H9 (cell line): Measurements from ENCODE around the gene CEACAM18. TPM values are rescaled to one million over a fixed set of nuclear protein-coding genes. Genes with fewer than 3 reads are reported as not detected.

Source experiments
- DNase-seq: peaks from one replicate; pipeline ENCODE4 v3.0.0-alpha.2; 2017
- H2AFZ ChIP-seq: one replicate; pipeline ENCODE4 v1.6.1; 2013; ENCODE audit warnings: mild to moderate bottlenecking, low read length, control low read depth, moderate library complexity
- H2AK5ac ChIP-seq: 2 replicates; pipeline ENCODE4 v1.6.1; 2013; ENCODE audit warnings: low read length, control low read depth, mixed read lengths; ENCODE audit not compliant: insufficient read length
- H2BK120ac ChIP-seq: one replicate; pipeline ENCODE4 v1.6.1; 2013; ENCODE audit warnings: low read depth, mild to moderate bottlenecking, low read length, control low read depth, inconsistent platforms; ENCODE audit not compliant: poor library complexity, severe bottlenecking
- H2BK12ac ChIP-seq: 2 replicates; pipeline ENCODE4 v1.6.1; 2013; ENCODE audit warnings: low read length, control low read depth, mixed read lengths, low read depth; ENCODE audit not compliant: insufficient read length
- H2BK15ac ChIP-seq: 2 replicates; pipeline ENCODE4 v1.6.1; 2013; ENCODE audit warnings: low read depth, low read length, control low read depth
- H2BK20ac ChIP-seq: one replicate; pipeline ENCODE4 v1.6.1; 2013; ENCODE audit warnings: low read depth, mild to moderate bottlenecking, low read length, control low read depth, inconsistent platforms; ENCODE audit not compliant: poor library complexity, severe bottlenecking
- H2BK5ac ChIP-seq: 2 replicates; pipeline ENCODE4 v1.6.1; 2013; ENCODE audit warnings: low read length, control low read depth, mixed read lengths; ENCODE audit not compliant: insufficient read length
- H3K14ac ChIP-seq: 2 replicates; pipeline ENCODE4 v1.6.1; 2013; ENCODE audit warnings: low read length, control low read depth; ENCODE audit not compliant: insufficient read depth
- H3K18ac ChIP-seq: 2 replicates; pipeline ENCODE4 v1.6.1; 2013; ENCODE audit warnings: low read depth, mild to moderate bottlenecking, mixed read lengths, low read length, control low read depth; ENCODE audit not compliant: insufficient read length
- H3K23ac ChIP-seq: 2 replicates; pipeline ENCODE4 v1.6.1; 2013; ENCODE audit warnings: low read length, control low read depth, mixed read lengths, low read depth; ENCODE audit not compliant: insufficient read length
- H3K23me2 ChIP-seq: 2 replicates; pipeline ENCODE4 v1.6.1; 2013; ENCODE audit warnings: low read depth, mild to moderate bottlenecking, mixed read lengths, low read length, control low read depth; ENCODE audit not compliant: insufficient read length, poor library complexity, severe bottlenecking
- H3K27ac ChIP-seq: 2 replicates; pipeline ENCODE4 v1.5.1; 2013; ENCODE audit warnings: low read length, control low read depth, mixed read lengths, low read depth; ENCODE audit not compliant: insufficient read length
- H3K27me3 ChIP-seq: 2 replicates; pipeline ENCODE4 v1.6.1; 2013; ENCODE audit warnings: low read length, control low read depth, inconsistent platforms; ENCODE audit not compliant: insufficient read depth
- H3K4ac ChIP-seq: 2 replicates; pipeline ENCODE4 v1.6.1; 2013; ENCODE audit warnings: low read depth, mild to moderate bottlenecking, control low read depth, inconsistent platforms, low read length, moderate library complexity
- H3K4me1 ChIP-seq: 2 replicates; pipeline ENCODE4 v1.6.1; 2013; ENCODE audit warnings: low read length, control low read depth, inconsistent platforms; ENCODE audit not compliant: insufficient read depth
- H3K4me2 ChIP-seq: 2 replicates; pipeline ENCODE4 v1.6.1; 2013; ENCODE audit warnings: low read length, control low read depth, mixed read lengths; ENCODE audit not compliant: insufficient read length, insufficient read depth
- H3K56ac ChIP-seq: 2 replicates; pipeline ENCODE4 v1.6.1; 2013; ENCODE audit warnings: low read depth, mild to moderate bottlenecking, mixed read lengths, low read length, control low read depth; ENCODE audit not compliant: insufficient read length
- H3K79me1 ChIP-seq: 2 replicates; pipeline ENCODE4 v1.6.1; 2013; ENCODE audit warnings: low read depth, mild to moderate bottlenecking, moderate library complexity, low read length, control low read depth, inconsistent platforms; ENCODE audit not compliant: insufficient read depth, poor library complexity, severe bottlenecking
- H3K79me2 ChIP-seq: 2 replicates; pipeline ENCODE4 v1.6.1; 2013; ENCODE audit warnings: low read length, control low read depth, inconsistent platforms; ENCODE audit not compliant: insufficient read depth
- H3K9ac ChIP-seq: 2 replicates; pipeline ENCODE4 v1.6.1; 2013; ENCODE audit warnings: low read length, control low read depth, mixed read lengths; ENCODE audit not compliant: insufficient read length; ENCODE audit errors: extremely low read depth
- H3K9me3 ChIP-seq: one replicate; pipeline ENCODE4 v1.6.1; 2013; ENCODE audit warnings: low read depth, low read length, inconsistent platforms; ENCODE audit not compliant: control insufficient read depth
- H3T11ph ChIP-seq: one replicate; pipeline ENCODE4 v1.6.1; 2013; ENCODE audit warnings: mild to moderate bottlenecking, low read length, control low read depth, inconsistent platforms
- H4K20me1 ChIP-seq: one replicate; pipeline ENCODE4 v1.6.1; 2013; ENCODE audit not compliant: control insufficient read depth, insufficient read length, insufficient read depth
- H4K5ac ChIP-seq: 2 replicates; pipeline ENCODE4 v1.6.1; 2013; ENCODE audit warnings: low read depth, mild to moderate bottlenecking, mixed read lengths, low read length, control low read depth; ENCODE audit not compliant: insufficient read length
- H4K8ac ChIP-seq: replicated peaks from 2 replicates; pipeline ENCODE4 v1.6.1; 2013; ENCODE audit warnings: low read length, control low read depth, mixed read lengths, low read depth; ENCODE audit not compliant: insufficient read length
- H4K91ac ChIP-seq: 2 replicates; pipeline ENCODE4 v1.6.1; 2013; ENCODE audit warnings: low read depth, mild to moderate bottlenecking, moderate library complexity, mixed read lengths, low read length, control low read depth; ENCODE audit not compliant: insufficient read length
- H3K27ac Mint-ChIP-seq, 3 experiments: 2 replicates in 2 of 3; 3 replicates in 1 of 3; pipeline ENCODE4 v1.8.0; 2020 to 2021; ENCODE audit warnings: mixed read lengths in 3 of 3, mild to moderate bottlenecking in 1 of 3, moderate library complexity in 1 of 3
- H3K27me3 Mint-ChIP-seq: 2 replicates; pipeline ENCODE4 v1.8.0; 2021; ENCODE audit warnings: low read depth, mild to moderate bottlenecking, moderate library complexity, mixed read lengths
- H3K36me3 Mint-ChIP-seq, 3 experiments: 2 replicates in 2 of 3; 3 replicates in 1 of 3; pipeline ENCODE4 v1.8.0; 2020 to 2021; ENCODE audit warnings: low read depth in 3 of 3, mixed read lengths in 3 of 3; ENCODE audit not compliant: insufficient read depth in 1 of 3
- H3K4me1 Mint-ChIP-seq, 2 experiments: 2 replicates each; pipeline ENCODE4 v1.8.0; 2020; ENCODE audit warnings: mixed read lengths in 2 of 2
- H3K4me3 Mint-ChIP-seq, 2 experiments: 2 replicates in 1 of 2; 3 replicates in 1 of 2; pipeline ENCODE4 v1.8.0; 2020 to 2021; ENCODE audit warnings: mild to moderate bottlenecking in 2 of 2, mixed read lengths in 2 of 2, moderate library complexity in 1 of 2
- H3K9me3 Mint-ChIP-seq, 2 experiments: 2 replicates in 1 of 2; 3 replicates in 1 of 2; pipeline ENCODE4 v1.8.0; 2020; ENCODE audit warnings: mild to moderate bottlenecking in 2 of 2, mixed read lengths in 2 of 2, moderate library complexity in 1 of 2
- CTCF ChIP-seq: fragments of 200-600 bp; sonication (generic); conservative IDR thresholded peaks from 3 replicates; pipeline ENCODE4 v1.8.0; 2021; ENCODE audit warnings: antibody characterized with exemption, mild to moderate bottlenecking
- WGBS: extraction: QIAGEN DNeasy Blood & Tissue Kit; methylation state at CpG from one replicate; pipeline ENCODE4 v1.1.7; 2013; ENCODE audit warnings: missing lambda C conversion rate, low lambda C conversion rate, mixed read lengths; ENCODE audit not compliant: insufficient read length; ENCODE audit errors: extremely low coverage; 5-methylcytosine and 5-hydroxymethylcytosine counted together
- long read RNA-seq: library from polyadenylated mRNA; unstranded; transcript quantifications from one replicate; pipeline ENCODE4 v2.0.0, GENCODE V29; 2020
- total RNA-seq: library from RNA; stranded (reverse); gene quantifications from 2 replicates; pipeline ENCODE4 v1.2.1, GENCODE V29; 2021

The CEACAM18 gene
- not detected in 2 replicates for total RNA-seq
- long read RNA-seq: 0 reads

GRCh38 chr19:51478381-51479234, at the start of gene CEACAM18:
TSS of gene CEACAM18 (plus strand) at chr19:51478539.
- peaks cover 42% of the 10 kb centered on the region for H3K27me3 Mint-ChIP-seq
- no peak for TF ChIP-seq CTCF
- WGBS: no CpG with 5 or more reads among the region's 17 CpGs

More at GRCh38 chr19:51478381-51479234, at the start of gene CEACAM18:
- Mint-ChIP-seq H3K27ac (no peak within 1 kb of the TSS), H3K9me3 (peaks cover 20 to 92% of the 10 kb centered on the region in 2 experiments), H3K4me3 (no peak within 1 kb of the TSS), H3K4me1 (no peaks in the 10 kb centered on the region), H3K36me3 (peaks cover 0 to 4% (median 0%) of the 10 kb centered on the region in 3 experiments; a peak in 2 of 7 replicates)
- Histone ChIP-seq H2BK120ac (no peak within 1 kb of the TSS), H2AK5ac (no peak within 1 kb of the TSS), H3K4me1 (no peaks in the 10 kb centered on the region), H2BK20ac (no peak within 1 kb of the TSS), H3K27ac (no peak within 1 kb of the TSS), H3K14ac (no peak within 1 kb of the TSS), H2AFZ (no peak within 1 kb of the TSS), H3K23ac (no peak within 1 kb of the TSS), H4K8ac (no peak within 1 kb of the TSS), H2BK15ac (no peak within 1 kb of the TSS), H3K9me3 (no peaks in the 10 kb centered on the region), H3K4ac (no peak within 1 kb of the TSS), H3K56ac (no peak within 1 kb of the TSS), H3T11ph (no peak within 1 kb of the TSS), H3K27me3 (no peaks in the 10 kb centered on the region), H3K23me2 (no peaks in the 10 kb centered on the region), H3K79me2 (no peaks in the 10 kb centered on the region), H4K91ac (no peak within 1 kb of the TSS), H3K18ac (no peak within 1 kb of the TSS), H3K4me2 (no peak within 1 kb of the TSS), H3K9ac (no peak within 1 kb of the TSS), H4K5ac (no peak within 1 kb of the TSS), H2BK12ac (no peak within 1 kb of the TSS), H2BK5ac (no peak within 1 kb of the TSS), H3K79me1 (no peaks in the 10 kb centered on the region), H4K20me1 (no peaks in the 10 kb centered on the region)
- DNase-seq: no peak
